Stimulated activated CD4-positive, alpha-beta T cell treated with anti-CD3 and anti-CD28 coated beads, Interleukin-1b, Interleukin-23, amount 100 ng/mL, for 4 hours (primary cell): ENCODE data around the gene CEND1.

Experiments used
- DNase-seq, 2 donors: peaks; one replicate each; pipeline ENCODE4 v3.0.0-alpha.2; 2020; ENCODE audit warnings: low read depth in 2 of 2

Gene CEND1

DNA sequence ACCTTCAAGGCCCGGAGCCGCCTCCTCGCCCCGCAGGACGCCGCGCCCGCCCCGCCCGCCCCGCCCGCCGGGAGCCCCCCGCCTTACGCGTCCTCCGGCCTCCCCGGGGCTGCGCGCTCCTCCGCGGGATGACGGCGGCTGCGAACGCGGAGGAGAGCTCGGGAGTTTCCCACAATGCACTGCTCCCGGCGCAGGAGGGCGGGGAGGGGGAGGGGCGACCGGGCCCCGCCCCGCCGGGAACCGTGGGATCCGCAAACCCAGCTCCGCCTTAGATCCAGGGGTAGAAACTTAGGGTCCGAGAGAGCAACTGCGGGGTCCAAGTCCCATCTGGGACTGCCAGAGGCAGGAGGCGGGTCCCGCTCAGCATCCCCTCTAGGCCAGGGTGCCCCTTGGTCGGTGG lies at the start of gene CEND1:
Gene CEND1, minus strand, starts transcription at position 148 of the 400 bp plus-strand sequence. CDS start 1,514 bp downstream, outside the sequence.
- DNase-seq = peak in 1 of 2 donors; percentile 52

DNA sequence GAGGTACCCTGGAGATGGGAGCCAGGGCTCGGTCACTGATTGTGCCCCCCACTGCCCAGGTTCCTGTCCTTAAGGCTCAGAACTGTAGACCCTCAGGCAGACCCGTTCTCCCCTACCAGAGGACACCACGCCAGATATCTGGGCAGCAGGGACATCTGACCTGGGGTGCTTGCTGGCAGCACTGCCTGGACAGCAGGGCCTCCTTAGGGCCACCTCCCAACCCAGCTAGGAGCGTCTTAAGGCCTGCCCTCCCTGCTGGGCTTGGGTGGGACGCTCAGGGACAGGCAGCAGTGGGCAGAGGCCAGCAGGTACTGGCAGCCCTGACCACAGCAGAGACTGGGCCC lies 49.4 kb upstream of the CEND1 start:
- no peak for DNase-seq

DNA sequence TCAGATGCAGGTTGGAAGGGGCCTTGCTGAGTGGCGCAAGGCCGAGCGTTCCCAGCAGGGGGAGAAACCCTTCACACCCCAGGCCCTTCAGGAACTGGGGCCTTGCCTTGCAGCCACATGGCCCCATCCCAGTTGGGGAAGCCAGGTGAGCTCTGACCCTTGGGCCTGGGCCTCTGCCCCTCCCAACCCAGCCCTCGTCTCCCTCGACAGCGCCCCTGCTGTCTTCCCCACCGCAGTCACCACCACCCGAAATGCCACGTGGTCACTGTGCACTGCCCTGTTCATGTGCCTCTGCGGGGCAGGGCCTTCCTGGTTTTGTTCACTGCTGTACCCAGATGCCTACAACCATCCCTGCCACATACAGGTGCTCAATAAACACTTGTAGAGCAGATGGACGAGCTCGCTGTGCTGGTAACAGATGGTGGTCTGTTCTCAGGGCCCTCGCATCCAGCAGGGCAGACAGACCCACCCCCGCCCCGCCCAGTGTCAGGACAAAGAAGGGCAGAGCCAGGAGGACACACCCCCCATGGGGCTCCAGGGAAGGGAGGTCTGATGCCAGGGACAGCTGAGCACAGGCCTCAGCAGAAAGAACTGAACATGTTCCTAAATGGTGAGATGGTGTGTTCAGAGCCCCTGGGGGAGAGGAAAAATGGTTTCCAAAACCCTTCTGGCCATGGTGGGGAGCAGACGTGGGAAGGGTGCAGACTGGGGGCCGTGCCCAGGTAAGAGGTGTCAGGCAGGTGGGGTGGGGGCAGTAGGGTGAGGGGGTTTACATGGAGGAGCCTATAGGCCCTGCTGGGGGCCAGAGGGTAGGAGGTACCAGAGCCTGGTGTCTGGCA lies 48.8 kb upstream of the CEND1 start:
- DNase-seq = no peak

DNA sequence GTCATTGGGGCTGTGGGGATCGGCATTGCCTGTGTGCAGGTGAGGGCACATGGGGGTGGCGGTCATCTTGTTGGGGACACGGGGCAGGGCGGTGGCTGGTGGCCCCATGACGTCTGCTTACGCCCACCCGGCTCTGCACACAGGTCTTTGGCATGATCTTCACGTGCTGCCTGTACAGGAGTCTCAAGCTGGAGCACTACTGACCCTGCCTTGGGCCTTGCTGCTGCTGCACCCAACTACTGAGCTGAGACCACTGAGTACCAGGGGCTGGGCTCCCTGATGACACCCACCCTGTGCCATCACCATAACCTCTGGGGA lies 48.1 kb upstream of the CEND1 start:
- DNase-seq = no peak

DNA sequence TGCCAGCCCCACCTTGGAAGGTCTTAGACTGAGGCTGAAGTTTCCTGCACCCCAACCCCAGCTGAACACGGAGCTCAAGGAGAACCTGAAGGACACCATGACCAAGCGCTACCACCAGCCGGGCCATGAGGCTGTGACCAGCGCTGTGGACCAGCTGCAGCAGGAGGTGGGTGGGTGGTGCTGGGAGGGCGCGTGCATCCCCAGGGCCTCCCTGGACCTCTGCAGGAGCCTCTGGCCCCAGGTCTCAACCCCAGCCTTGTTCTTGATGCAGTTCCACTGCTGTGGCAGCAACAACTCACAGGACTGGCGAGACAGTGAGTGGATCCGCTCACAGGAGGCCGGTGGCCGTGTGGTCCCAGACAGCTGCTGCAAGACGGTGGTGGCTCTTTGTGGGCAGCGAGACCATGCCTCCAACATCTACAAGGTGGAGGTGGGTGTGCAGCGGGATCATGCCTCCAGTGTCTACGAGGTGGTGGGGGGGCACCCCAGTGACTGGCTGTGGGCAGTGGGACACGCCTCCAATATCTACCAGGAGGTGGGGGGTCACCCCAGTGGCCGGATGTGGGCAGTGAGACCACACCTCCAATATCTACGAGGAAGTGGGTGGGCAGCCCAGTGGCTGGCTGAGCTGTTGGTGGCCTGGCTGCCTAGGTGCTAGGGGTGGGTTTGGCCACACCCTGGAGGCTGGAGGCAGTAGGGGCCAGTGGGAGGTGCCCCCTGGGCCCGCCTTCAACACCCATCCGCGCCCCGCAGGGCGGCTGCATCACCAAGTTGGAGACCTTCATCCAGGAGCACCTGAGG lies 47.5 kb upstream of the CEND1 start:
- no peak for DNase-seq

DNA sequence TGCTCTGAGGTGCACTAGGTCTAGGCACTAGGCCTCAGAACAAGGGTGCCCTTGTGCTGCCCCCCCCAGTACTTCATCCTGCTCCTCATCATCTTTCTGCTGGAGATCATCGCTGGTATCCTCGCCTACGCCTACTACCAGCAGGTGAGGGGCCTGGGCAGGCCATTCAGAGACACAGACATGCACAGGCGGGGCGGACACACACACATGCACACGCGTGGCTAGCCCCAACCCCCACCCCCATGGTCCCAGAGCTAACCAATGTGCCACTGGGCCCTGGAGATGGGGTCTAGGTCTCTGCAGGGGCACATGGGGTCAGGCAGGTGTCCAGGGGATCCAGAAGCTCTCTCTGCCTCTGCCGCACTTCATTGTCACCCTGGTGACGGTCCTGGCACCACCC lies 46.8 kb upstream of the CEND1 start:
- no peak for DNase-seq

DNA sequence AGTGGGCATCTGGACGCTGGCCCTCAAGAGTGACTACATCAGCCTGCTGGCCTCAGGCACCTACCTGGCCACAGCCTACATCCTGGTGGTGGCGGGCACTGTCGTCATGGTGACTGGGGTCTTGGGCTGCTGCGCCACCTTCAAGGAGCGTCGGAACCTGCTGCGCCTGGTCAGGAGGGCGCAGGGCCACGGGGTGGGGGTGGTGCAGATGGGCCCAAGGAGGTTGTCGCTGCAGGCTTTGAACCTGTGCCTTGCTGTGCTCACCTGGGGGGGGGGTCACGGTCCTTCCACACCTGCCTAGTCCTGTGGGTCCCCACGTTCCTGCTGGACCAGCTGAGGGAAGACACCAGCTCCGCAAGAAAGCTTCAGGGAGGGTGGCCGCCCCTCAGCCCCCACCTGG lies 46.4 kb upstream of the CEND1 start:
- DNase-seq = no peak

DNA sequence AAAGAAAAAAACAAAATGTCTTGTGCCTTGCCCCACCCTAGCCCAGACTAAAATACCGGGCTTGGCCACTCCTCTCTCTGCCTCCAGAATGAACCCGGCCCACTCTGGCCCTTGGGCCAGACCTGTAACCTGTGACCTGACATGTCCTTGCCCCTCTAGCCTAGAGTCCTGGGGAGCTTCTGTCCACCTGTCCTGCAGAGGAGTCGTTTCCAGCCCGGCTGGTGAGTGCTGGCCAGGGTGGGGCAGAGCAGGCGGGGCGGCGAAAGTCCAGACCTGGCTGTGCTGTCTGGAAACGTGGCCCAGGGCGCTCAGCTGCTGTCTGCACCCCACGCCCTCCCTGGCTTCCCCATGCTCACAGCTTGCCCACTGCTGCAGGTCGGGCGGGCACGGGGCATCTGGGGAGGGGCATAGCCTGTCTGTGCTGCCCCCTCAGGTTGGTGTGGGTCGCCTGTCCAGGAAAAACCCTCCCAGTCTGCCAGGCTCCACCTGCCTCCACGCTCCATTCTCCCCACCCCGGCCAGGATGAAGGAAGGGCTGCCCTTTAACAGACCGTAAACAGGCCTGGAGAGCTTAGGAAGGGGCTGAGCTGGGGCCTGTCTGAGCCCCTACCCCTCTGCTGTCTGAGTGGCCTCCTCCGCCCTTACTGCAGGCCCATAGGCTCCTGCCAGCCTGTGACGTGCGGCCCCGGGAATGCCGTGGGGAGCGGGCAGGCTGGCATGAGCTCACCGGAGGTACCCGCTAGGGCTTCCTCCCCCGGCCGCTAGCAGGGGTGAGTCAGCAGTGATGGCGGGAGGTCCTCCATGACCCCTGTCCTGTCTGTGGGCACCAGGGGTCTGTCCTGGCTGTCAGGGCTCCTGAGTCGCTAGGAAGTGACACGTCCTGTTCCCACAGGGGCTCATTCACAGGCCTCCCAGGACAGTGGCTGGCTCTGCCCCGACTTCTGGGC lies 44.8 kb upstream of the CEND1 start:
- DNase-seq = no peak

DNA sequence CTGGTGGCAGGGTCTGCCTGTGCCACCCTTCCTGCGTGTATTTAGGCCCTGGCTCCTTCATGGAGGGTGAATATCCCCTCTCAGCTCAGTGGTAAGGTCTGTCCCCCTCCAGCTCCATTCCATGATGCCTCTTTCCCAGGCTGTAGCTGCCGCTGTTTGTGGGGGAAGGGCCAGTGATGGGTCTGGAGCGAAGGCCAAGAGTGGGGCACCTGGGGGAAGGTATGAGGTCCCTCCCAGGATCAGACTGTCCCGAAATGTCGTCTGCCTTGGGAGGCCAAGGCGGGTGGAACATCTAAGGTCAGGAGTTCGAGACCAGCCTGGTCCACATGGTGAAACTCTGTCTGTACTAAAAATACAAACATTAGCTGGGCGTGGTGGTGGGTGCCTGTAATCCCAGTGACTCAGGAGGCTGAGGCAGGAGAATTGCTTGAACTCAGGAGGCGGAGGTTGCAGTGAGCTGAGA lies 44.0 kb upstream of the CEND1 start:
- DNase-seq = no peak

DNA sequence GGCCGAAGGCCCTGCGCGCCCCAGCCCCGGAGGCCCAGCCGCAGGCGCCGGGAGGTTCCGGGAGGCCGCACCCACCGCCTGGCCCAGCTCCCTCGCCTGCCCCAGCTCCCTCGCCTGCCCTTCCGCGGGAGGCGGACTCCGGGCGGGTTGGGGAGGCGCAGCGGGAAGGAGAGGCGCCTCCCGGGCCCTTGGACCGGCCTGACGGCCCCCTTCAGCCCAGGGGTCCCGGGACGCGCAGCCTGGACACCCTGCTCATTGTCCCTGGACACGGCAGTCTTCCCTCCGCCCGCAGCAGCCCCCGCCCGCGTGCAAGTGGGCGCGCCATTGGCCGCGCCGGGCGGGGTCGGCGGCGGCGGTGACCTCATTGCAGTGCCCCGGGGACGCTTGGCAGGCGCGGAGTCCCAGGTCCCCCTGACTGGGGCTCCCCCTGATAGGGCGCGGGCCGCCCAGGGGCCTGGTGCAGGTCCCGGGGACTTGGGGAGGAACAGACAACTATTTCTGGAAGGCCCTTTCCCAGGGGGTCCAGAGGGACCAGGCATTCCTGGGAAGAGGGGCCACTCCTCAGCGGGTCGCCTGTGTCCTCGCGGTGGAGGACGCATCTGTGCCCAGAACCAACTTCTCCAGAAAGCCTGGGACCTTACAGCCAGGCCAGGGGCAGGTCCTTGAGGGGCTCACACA lies 43.4 kb upstream of the CEND1 start:
- DNase-seq = no peak

DNA sequence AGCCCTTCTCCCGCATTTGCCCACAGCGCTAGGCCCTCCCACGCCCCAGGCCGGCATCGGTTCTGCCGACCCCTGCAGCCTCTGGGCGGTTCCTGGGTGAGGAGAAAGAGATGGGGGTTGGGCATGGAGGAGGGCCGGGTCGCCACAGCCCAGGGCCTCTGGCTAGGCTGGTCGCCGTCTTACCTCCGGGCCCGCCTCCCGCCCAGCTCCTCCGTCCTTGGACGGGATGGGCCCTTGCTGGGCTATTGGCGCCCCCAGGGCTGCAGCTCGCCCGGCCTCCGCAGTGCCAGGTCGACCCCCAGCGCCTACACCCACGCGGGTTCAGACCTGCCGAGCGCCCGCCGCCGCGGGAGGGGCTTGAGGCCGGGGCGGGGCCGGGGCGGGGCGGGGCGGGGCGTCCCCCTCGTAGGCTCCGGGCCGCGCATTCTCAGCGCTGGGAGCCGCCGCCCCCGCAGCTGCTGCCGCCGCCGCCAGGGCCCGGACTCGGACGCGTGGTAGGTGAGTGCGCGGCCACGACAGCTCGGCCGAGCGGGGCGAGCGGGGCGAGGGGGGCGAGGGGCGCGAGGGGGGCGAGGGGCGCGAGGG lies 42.7 kb upstream of the CEND1 start, which contains the start of gene CD151:
Gene CD151, plus strand, starts transcription at position 424 of the 585 bp plus-strand sequence. CDS start 3,118 bp downstream, outside the sequence.
- peak in 1 of 2 donors; percentile 52 for DNase-seq

DNA sequence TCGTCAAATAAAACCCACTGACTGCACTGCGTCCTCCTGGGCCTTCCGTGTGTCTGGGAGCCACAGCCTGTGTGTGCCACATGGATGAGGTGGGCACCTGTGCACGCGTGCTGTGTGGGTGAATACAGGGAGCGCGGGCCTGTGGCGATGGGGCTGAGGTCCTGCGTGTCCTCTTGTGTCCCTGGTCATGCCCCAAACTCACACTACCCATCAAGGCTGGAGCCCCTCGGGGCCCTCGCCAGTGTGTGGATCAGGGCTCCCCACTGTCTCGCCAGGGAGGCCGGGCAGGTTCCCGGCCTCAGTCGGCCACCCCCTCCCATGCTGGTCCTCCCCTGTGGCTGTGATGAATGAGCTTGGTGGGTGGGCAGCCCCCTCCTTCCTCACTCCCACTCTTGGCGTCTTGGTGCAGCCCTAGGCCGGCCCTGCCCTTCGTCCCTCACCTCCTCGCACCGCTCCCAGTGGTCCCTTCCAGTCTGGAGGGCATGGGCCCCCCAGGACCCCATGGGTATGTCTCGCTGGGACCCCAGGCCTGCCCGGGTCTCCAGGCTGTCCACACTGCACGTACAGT lies 42.2 kb upstream of the CEND1 start:
- DNase-seq = no peak

DNA sequence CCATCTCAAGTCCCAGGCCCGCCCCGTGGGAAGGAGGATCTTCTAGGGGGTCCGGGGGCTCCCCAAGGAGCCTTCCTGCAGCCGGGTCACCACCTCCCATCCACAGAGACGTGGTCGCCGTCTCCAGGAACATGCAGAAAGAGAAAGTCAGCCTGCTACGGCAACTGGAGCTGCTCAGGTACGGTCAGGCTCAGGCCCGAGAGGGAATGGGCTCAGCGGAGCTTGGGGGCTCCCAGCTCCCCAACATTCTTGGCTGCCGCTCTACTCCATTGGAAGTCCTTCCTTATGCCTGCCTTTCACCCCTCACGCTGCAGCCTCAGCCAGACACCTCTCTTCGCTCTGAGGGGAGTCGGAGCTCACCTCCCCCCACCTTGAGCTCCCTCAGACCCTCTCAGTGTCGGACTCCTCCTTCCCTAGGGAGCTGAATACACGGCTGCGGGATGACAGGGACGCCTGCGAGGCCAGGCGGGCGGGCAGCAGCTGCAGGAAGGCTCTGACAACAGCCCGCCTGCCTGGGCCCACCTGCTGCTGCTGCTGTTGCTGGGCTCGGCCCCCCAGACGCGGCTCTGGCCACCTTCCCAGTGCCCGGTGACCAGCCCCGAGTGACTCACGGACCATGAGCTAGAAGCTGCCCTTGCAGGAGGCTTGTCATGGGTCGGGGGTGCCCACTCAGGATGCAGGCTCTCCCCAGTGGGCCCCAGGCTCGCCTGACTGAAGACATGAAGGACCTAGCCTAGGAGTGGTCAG lies 41.4 kb upstream of the CEND1 start:
- DNase-seq = no peak

DNA sequence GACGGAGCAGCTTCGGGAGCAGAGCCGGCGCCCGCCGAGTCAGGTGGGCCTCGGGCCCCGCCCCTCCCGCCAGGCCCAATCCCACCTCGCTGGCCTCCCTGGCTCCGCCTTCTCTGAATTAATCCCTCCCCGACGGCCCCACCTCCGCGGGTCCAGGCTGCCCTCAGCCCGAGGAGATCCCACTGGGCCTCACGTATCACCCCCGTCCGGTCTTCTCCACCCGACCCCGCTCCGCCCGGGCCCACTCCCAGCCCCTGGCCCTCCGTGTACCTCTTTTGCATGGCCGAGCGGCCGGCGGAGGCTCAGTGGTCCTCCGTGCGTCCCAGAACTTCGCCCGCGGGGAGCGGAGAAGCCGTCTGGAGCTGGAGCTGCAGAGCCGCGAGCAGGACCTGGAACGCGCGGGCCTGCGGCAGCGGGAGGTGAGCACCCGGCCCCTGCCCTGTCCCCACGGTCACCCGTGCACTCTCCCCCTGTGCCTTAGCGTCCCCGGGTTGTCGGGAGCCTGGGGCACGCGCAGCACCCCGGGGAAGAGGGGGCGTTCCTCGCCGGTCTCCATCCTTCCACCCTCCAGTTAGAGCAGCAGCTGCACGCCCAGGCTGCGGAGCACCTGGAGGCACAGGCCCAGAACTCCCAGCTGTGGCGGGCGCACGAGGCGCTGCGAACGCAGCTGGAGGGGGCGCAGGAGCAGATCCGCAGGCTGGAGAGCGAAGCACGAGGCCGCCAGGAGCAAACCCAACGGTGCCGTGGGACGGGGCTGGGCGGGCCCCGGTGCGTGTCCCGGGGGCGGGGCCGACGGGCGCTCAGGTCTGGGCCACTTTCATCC lies 40.6 kb upstream of the CEND1 start:
- peak in 1 of 2 donors; percentile 53 for DNase-seq

DNA sequence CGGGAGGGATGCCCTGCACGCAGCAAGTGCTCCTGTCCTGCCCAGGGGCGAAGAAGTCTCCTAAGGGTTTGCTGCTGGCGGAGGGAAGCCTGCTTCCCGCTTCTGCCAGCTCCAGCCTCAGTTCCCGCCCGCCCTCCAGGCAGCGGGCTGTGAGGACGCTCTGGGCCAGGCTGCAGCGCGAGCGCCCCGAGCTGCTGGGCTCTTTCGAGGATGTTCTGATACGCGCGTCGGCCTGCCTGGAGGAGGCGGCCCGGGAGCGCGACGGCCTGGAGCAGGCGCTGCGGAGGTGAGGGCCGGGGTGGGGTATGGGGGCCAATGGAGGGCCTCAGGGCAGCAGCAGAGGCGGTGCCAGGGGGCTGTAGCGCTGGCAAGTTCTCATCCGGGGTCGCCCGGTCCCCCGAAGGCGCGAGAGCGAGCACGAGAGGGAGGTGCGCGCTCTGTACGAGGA lies 40.0 kb upstream of the CEND1 start:
- DNase-seq = no peak

DNA sequence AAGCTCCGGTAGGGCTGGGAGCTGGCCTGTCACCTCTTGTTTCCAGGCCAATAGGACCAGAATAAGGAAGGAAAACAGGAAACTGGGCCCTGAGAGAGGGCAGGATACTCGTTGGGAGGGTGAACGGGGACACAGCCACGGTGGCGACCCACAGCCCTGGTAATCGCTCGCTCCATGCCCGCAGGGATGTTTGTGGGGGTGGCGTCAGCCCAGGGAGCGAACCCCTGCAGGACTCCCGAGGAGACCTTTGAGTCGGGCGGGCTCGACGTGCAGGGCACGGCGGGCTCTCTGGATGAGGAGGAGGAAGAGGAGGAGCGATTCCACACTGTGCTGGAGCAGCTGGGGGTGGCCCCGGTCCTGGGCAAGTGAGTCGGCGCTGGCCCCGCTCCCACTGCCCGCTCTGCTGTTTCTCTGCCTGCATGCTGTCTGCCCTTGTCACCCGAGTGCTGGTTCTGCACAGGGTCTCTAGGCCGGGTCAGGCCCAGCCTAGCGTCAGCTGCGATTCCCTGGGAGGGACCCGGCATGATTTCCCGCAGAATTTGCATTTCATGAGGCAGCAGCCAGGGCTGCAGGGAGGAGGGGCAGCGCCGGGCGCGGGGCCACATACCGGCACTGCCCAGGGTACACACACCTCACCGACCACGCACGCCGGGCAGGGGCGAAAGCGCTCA lies 39.4 kb upstream of the CEND1 start:
- DNase-seq = no peak

DNA sequence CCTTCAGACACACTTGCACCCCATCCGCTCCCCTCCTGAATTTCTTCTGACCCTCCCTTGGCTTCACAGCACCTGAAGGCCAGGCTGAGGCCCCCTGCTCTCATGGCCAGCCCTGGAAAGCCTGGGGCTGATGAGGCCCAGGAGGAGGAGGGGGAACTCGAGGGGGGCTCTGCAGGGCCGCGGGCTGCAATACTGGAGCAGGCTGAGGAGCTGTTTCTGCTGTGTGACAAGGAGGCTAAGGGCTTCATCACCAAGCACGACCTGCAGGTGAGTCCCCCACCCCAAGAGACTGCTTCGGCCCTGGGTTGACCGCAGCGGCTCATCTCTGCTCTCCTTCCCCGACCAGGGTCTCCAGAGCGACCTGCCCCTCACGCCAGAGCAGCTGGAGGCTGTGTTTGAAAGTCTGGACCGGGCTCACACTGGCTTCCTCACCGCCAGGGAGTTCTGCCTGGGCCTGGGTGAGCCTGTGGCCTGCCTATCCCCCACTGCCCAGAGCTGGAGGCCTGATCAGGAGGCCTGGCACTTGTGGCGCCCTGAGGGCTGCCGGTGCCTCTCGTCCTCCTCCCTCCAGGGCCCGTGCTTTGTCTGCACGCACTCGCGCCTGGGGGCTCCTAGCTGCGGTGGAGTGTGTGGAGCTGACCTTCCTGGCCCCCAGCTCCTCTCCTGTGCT lies 38.8 kb upstream of the CEND1 start:
- no peak for DNase-seq

DNA sequence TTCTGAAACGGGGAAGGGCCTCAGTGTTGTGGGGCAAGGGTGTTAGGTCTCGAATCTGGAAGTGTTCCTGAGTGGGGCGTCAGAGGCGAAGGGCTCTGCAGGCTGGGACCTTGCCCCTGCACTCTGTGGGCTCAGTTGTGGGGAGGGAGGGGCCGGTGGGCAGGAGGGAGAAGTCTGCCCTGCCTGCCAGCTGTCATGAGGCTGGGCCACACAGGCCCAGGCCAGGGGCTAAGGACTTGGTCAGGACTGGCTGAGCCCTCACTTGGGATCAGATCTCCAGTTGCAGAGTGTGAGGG lies 38.0 kb upstream of the CEND1 start, which contains the start of gene CRACR2B:
Gene CRACR2B, plus strand, starts transcription at position 23 of the 296 bp plus-strand sequence. CDS start 689 bp downstream, outside the sequence.
- DNase-seq = no peak
